HG02981 (cell line): ENCODE results near the gene ZNF77.
"Not testable (repeated sequence)": the region's sequence is repeated elsewhere in the genome, so short reads cannot be mapped to it uniquely, and the experiment has no call there.

ENCODE experiments used
- ATAC-seq: cut with Tn5 transposase; IDR thresholded peaks from one replicate; pipeline ENCODE4 v1.9.1; 2021; ENCODE audit warnings: mild to moderate bottlenecking, moderate library complexity; ENCODE audit not compliant: unreplicated experiment

The ZNF77 gene

GRCh38 chr19:2923510-2923909 lies 21.3 kb downstream of the ZNF77 start:
- ATAC-seq = no peak

GRCh38 chr19:2922987-2923386 lies 21.8 kb downstream of the ZNF77 start:
- no peak for ATAC-seq

- ATAC-seq = no peak
These were observed 27.2 kb downstream of the ZNF77 start for GRCh38 chr19:2917275-2918184.

GRCh38 chr19:2912306-2912705 lies 32.5 kb downstream of the ZNF77 start:
- no peak for ATAC-seq

- ATAC-seq = no peak
These were observed 38.1 kb downstream of the ZNF77 start for GRCh38 chr19:2906631-2907195.

GRCh38 chr19:2905918-2906519 lies 38.8 kb downstream of the ZNF77 start:
- ATAC-seq = no peak

- not testable (repeated sequence) for ATAC-seq
These were observed 41.4 kb downstream of the ZNF77 start for GRCh38 chr19:2903326-2903725.

- no peak for ATAC-seq
These were observed 42.1 kb downstream of the ZNF77 start for GRCh38 chr19:2902590-2903218.

- ATAC-seq = peak; percentile 89
These were observed 44.2 kb downstream of the ZNF77 start, which contains the start of gene ZNF57 for GRCh38 chr19:2900296-2901252. TSS of gene ZNF57 (plus strand) at chr19:2900928. CDS start at chr19:2901046, 118 bp downstream.

GRCh38 chr19:2896694-2897093 lies 48.1 kb downstream of the ZNF77 start:
- no peak for ATAC-seq

- not testable (repeated sequence) for ATAC-seq
These were observed 54.2 kb downstream of the ZNF77 start for GRCh38 chr19:2890531-2890930.

GRCh38 chr19:2888731-2889224 lies 56.0 kb downstream of the ZNF77 start:
- ATAC-seq = no peak

GRCh38 chr19:2887391-2887914 lies 57.3 kb downstream of the ZNF77 start:
- no peak for ATAC-seq

GRCh38 chr19:2885736-2886135 lies 59.0 kb downstream of the ZNF77 start:
- ATAC-seq = no peak

GRCh38 chr19:2883686-2884439 lies 60.9 kb downstream of the ZNF77 start:
- ATAC-seq = no peak
